HCT116 (cell line): ENCODE measurements around the gene UPF3A. TPM values are rescaled to one million over a fixed set of nuclear protein-coding genes. Genes with fewer than 3 reads are reported as not detected.

ENCODE experiments used
- ATAC-seq: fragments of 200-7000 bp; cut with Tn5 transposase; 2 replicates; pipeline ENCODE4 v1.9.1; 2020; ENCODE audit warnings: mild to moderate bottlenecking, moderate library complexity
- BruUV-seq: library from RNA; stranded (reverse); fragments of 400-500 nt; replicated peaks from 2 replicates; lab custom pipeline; 2021; lab: Mats Ljungman, UMichigan
- CTCF ChIA-PET: fragments of 300-600 bp; sonication (Branson Sonifier 250); formaldehyde crosslinking; loops from one replicate; lab custom pipeline; 2021; ENCODE audit warnings: antibody characterized with exemption; lab: Charles Lee
- POLR2A ChIA-PET: fragments of 300-600, 350-600 bp; sonication (Branson Sonifier 250); formaldehyde crosslinking; loops from one replicate; lab custom pipeline; 2021; ENCODE audit warnings: antibody characterized with exemption; lab: Charles Lee
- RAD21 ChIA-PET, 2 experiments: fragments of 300-600 bp; sonication (Branson Sonifier 250); formaldehyde crosslinking; loops; one replicate each; lab custom pipeline; 2023; ENCODE audit warnings: low total read pairs in 2 of 2; ENCODE audit not compliant: uncharacterized antibody in 2 of 2, unreplicated experiment in 2 of 2, low non-redundant PET in 1 of 2; lab: Charles Lee
- DNase-seq: peaks from one replicate; pipeline ENCODE4 v3.0.0-alpha.2; 2010; ENCODE audit warnings: low read depth, low spot score
- H2AFZ ChIP-seq: fragments of 200-600 bp; shearing (Covaris generic), sonication (generic); 2 replicates; pipeline ENCODE4 v1.6.1; 2017; ENCODE audit warnings: low read depth, mixed run types, mixed read lengths, antibody characterized with exemption, low read length; ENCODE audit not compliant: poor library complexity, severe bottlenecking
- H3K27ac ChIP-seq: 2 replicates; pipeline ENCODE4 v1.5.1; 2012; ENCODE audit warnings: low read depth, low read length
- H3K27me3 ChIP-seq: fragments of 200-600 bp; sonication (generic); 2 replicates; pipeline ENCODE4 v1.6.1; 2016; ENCODE audit warnings: mixed run types, low read length, mixed read lengths; ENCODE audit not compliant: insufficient read depth
- H3K36me3 ChIP-seq, 2 experiments: fragments of 200-500 bp in 1 of 2; fragments of 200-600 bp in 1 of 2; sonication (Bioruptor generic) in 1 of 2; sonication (generic) in 1 of 2; 2 replicates each; pipeline versions ENCODE4 v1.5.1 to v1.6.1; 2014 to 2016; ENCODE audit warnings: low read length in 2 of 2, inconsistent platforms in 1 of 2, mixed read lengths in 1 of 2, mixed run types in 1 of 2; ENCODE audit not compliant: insufficient read depth in 2 of 2, control insufficient read depth in 1 of 2
- H3K4me1 ChIP-seq, 2 experiments: fragments of 200-600 bp in 1 of 2; sonication (generic) in 1 of 2; 2 replicates each; pipeline versions ENCODE4 v1.5.1 to v1.6.1; 2012 to 2017; ENCODE audit warnings: low read length in 2 of 2, inconsistent platforms in 1 of 2, mild to moderate bottlenecking in 1 of 2, mixed read lengths in 1 of 2, mixed run types in 1 of 2, moderate library complexity in 1 of 2; ENCODE audit not compliant: insufficient read depth in 2 of 2, control insufficient read depth in 1 of 2
- H3K4me2 ChIP-seq: fragments of 200-600 bp; sonication (generic); 2 replicates; pipeline ENCODE4 v1.6.1; 2017; ENCODE audit warnings: mixed run types, low read length, mixed read lengths
- H3K4me3 ChIP-seq, 2 experiments: fragments of 200-600 bp in 1 of 2; sonication (generic) in 1 of 2; replicated peaks in 1 of 2; 2 replicates each; pipeline ENCODE4 v1.5.1; 2011 to 2016; ENCODE audit warnings: low read length in 2 of 2, control low read depth in 1 of 2, low read depth in 1 of 2, mild to moderate bottlenecking in 1 of 2, mixed read lengths in 1 of 2, mixed run types in 1 of 2
- H3K79me2 ChIP-seq: fragments of 200-600 bp; sonication (generic); 2 replicates; pipeline ENCODE4 v1.6.1; 2017; ENCODE audit warnings: mild to moderate bottlenecking, mixed run types, low read length, moderate library complexity, mixed read lengths; ENCODE audit not compliant: insufficient read depth
- H3K9ac ChIP-seq: fragments of 200-600 bp; sonication (generic); 2 replicates; pipeline ENCODE4 v1.6.1; 2016; ENCODE audit warnings: low read length, mixed read lengths
- H3K9me2 ChIP-seq: fragments of 200-600 bp; sonication (generic), shearing (Covaris generic); 2 replicates; pipeline ENCODE4 v1.6.1; 2017; ENCODE audit warnings: mixed run types, mild to moderate bottlenecking, moderate library complexity; ENCODE audit not compliant: insufficient read depth
- H3K9me3 ChIP-seq, 2 experiments: fragments of 200-500 bp in 1 of 2; fragments of 200-600 bp in 1 of 2; sonication (Bioruptor generic) in 1 of 2; sonication (generic) in 1 of 2; 2 replicates each; pipeline ENCODE4 v1.6.1; 2014 to 2017; ENCODE audit warnings: low read length in 2 of 2, mixed read lengths in 2 of 2, inconsistent platforms in 1 of 2, low read depth in 1 of 2, mild to moderate bottlenecking in 1 of 2, mixed run types in 1 of 2, moderate library complexity in 1 of 2; ENCODE audit not compliant: control insufficient read depth in 1 of 2, insufficient read depth in 1 of 2
- H4K20me1 ChIP-seq: fragments of 200-600 bp; sonication (generic), shearing (Covaris generic); 2 replicates; pipeline ENCODE4 v1.6.1; 2017; ENCODE audit warnings: mixed run types, mild to moderate bottlenecking, moderate library complexity; ENCODE audit not compliant: insufficient read depth
- CBX3 ChIP-seq: IDR thresholded peaks from 2 replicates; pipeline ENCODE4 v1.6.1; 2012; ENCODE audit warnings: low read depth
- CEBPB ChIP-seq: IDR thresholded peaks from 2 replicates; pipeline ENCODE4 v1.6.1; 2012; ENCODE audit warnings: low read depth
- CTCF ChIP-seq, 3 experiments: fragments of 200-600 bp in 1 of 3; sonication (generic) in 1 of 3; IDR thresholded peaks in 2 of 3; conservative IDR thresholded peaks in 1 of 3; 2 replicates each; pipeline ENCODE4 v1.5.1; 2012 to 2017; ENCODE audit warnings: low read depth in 2 of 3, low read length in 2 of 3, antibody characterized with exemption in 1 of 3, borderline replicate concordance in 1 of 3, control low read depth in 1 of 3, mild to moderate bottlenecking in 1 of 3, mixed read lengths in 1 of 3, mixed run types in 1 of 3, moderate library complexity in 1 of 3; ENCODE audit not compliant: insufficient read depth in 1 of 3
- EGR1 ChIP-seq: IDR thresholded peaks from 2 replicates; pipeline ENCODE4 v1.6.1; 2012; ENCODE audit warnings: low read depth
- EZH2phosphoT487 ChIP-seq: fragments of 200-600 bp; IDR thresholded peaks from 2 replicates; pipeline ENCODE4 v1.6.1; 2018; ENCODE audit warnings: antibody characterized with exemption, borderline replicate concordance
- FOSL1 ChIP-seq: IDR thresholded peaks from 2 replicates; pipeline ENCODE4 v1.6.1; 2012; ENCODE audit warnings: low read depth
- JUND ChIP-seq: IDR thresholded peaks from 2 replicates; pipeline ENCODE4 v1.6.1; 2012
- MAX ChIP-seq: IDR thresholded peaks from 2 replicates; pipeline ENCODE4 v1.6.1; 2012
- POLR2A ChIP-seq: IDR thresholded peaks from 2 replicates; pipeline ENCODE4 v1.7.0; 2011; ENCODE audit warnings: borderline replicate concordance; ENCODE audit not compliant: insufficient read depth, insufficient read length; ENCODE audit errors: extremely low read depth
- POLR2AphosphoS5 ChIP-seq: IDR thresholded peaks from 2 replicates; pipeline ENCODE4 v1.6.1; 2011; ENCODE audit warnings: mild to moderate bottlenecking, low read depth, low read length, moderate library complexity
- REST ChIP-seq: IDR thresholded peaks from 2 replicates; pipeline ENCODE4 v1.6.1; 2012; ENCODE audit warnings: low read depth
- SIN3A ChIP-seq: IDR thresholded peaks from 2 replicates; pipeline ENCODE4 v1.6.1; 2012; ENCODE audit warnings: low read depth
- SP1 ChIP-seq: IDR thresholded peaks from 2 replicates; pipeline ENCODE4 v1.6.1; 2012; ENCODE audit warnings: low read depth
- TCF7L2 ChIP-seq: IDR thresholded peaks from 2 replicates; pipeline ENCODE4 v1.7.0; 2011; ENCODE audit warnings: borderline replicate concordance, inconsistent platforms; ENCODE audit not compliant: insufficient read depth, insufficient read length; ENCODE audit errors: extremely low read depth
- YY1 ChIP-seq: IDR thresholded peaks from 2 replicates; pipeline ENCODE4 v1.6.1; 2011; ENCODE audit warnings: low read length, low read depth, moderate library complexity, mild to moderate bottlenecking; ENCODE audit not compliant: insufficient replicate concordance; ENCODE audit errors: extremely low read depth
- ZBTB33 ChIP-seq: IDR thresholded peaks from 2 replicates; pipeline ENCODE4 v1.6.1; 2011; ENCODE audit warnings: mild to moderate bottlenecking, low read length, moderate library complexity; ENCODE audit not compliant: insufficient replicate concordance; ENCODE audit errors: extremely low read depth
- ZFX ChIP-seq: fragments of 450-650 bp; IDR thresholded peaks from 2 replicates; pipeline ENCODE4 v1.6.1; 2017
- ZNF274 ChIP-seq: fragments of 200-500 bp; sonication (Bioruptor generic); IDR thresholded peaks from 2 replicates; pipeline ENCODE4 v1.6.1; 2014; ENCODE audit warnings: mild to moderate bottlenecking, low read depth, low read length, inconsistent platforms
- intact Hi-C: fragments of 100-400 bp; cut with micrococcal nuclease; formaldehyde crosslinking; loops from 2 replicates; pipeline ENCODE4 v1.10.0; 2022
- total RNA-seq: library from RNA; stranded (reverse); gene quantifications from one replicate; pipeline ENCODE4 v1.2.1, GENCODE V29; 2021; ENCODE audit not compliant: unreplicated experiment

Gene UPF3A
- total RNA-seq, 1 experiment from 2014 or later: 31.8 TPM

GRCh38 chr13:114314074-114314912, 32.9 kb downstream of the UPF3A start, which contains the start of gene CHAMP1:
CHAMP1 (plus strand) TSS chr13:114314503; CDS start chr13:114323843, 9,340 bp downstream.
- H3K9ac ChIP-seq: peak within 1 kb of the TSS; percentile 89
- H3K4me3 ChIP-seq: peak within 1 kb of the TSS; percentile 72 to 85
- intact Hi-C loops: no loop called here
- POLR2A ChIA-PET: interaction anchor here (2.6 kb wide), 1 partner anchor 33 kb away, joined by 7 read pairs; the partner anchor contains the start of gene UPF3A
- no TSS peak for BruUV-seq
- CTCF ChIA-PET: no interaction called here
- DNase-seq (peak; percentile 92), ATAC-seq (peak; percentile 86)
- H3K27ac ChIP-seq: peak within 1 kb of the TSS; percentile 93
- no peaks in the 10 kb centered on the region for H3K9me3 ChIP-seq
- no peaks in the 10 kb centered on the region for H3K9me2 ChIP-seq
- peaks cover 3% of the 10 kb centered on the region; the same call in 1 of the 2 replicates for H4K20me1 ChIP-seq
- no peaks in the 10 kb centered on the region; a peak in 2 of 4 replicates for H3K36me3 ChIP-seq
- H3K4me1 ChIP-seq: peaks cover 3 to 22% of the 10 kb centered on the region in 2 experiments
- peak within 1 kb of the TSS; percentile 82 for H2AFZ ChIP-seq
- peak within 1 kb of the TSS; percentile 93 for H3K4me2 ChIP-seq
- H3K27me3 ChIP-seq: no peaks in the 10 kb centered on the region
- RAD21 ChIA-PET: no interaction called here
- peaks cover 50% of the 10 kb centered on the region for H3K79me2 ChIP-seq
- TF ChIP-seq REST: no peak
- TF ChIP-seq CBX3: peak; percentile 64
- peak; percentile 97 for TF ChIP-seq SIN3A
- peak; percentile 96 for TF ChIP-seq EGR1
- peak; percentile 74 for TF ChIP-seq SP1
- peak; percentile 61 for TF ChIP-seq TCF7L2
- TF ChIP-seq MAX: peak; percentile 97
- no peak; the same call in 1 of the 2 replicates for TF ChIP-seq FOSL1
- peak; percentile 87 for TF ChIP-seq ZBTB33
- TF ChIP-seq POLR2AphosphoS5: peak; percentile 95
- TF ChIP-seq YY1: peak; percentile 63
- TF ChIP-seq CTCF (IDR thresholded peaks at IDR 0.05 in 2 of 3, conservative IDR thresholded peaks at IDR 0.05 in 1 of 3; ENCODE audit: borderline replicate concordance in 1 of 3, insufficient read depth in 1 of 3, low read depth in 2 of 3, low read length in 2 of 3): no peak
- TF ChIP-seq POLR2A: peak; percentile 91
- TF ChIP-seq JUND: 0 out of 2 replicates have a peak, but pooled peaks have one; percentile 6
- peak; percentile 97 for TF ChIP-seq ZFX
- no peak for TF ChIP-seq ZNF274
- TF ChIP-seq CEBPB: no peak
- TF ChIP-seq EZH2phosphoT487: no peak
